HepG2 (cell line): ENCODE data around the gene EPB41L2. TPM values are rescaled to one million over a fixed set of nuclear protein-coding genes. Genes with fewer than 3 reads are reported as not detected.

Experiments used
- ARNT ChIP-seq: fragments of 450-650 bp; IDR thresholded peaks from 2 replicates; pipeline ENCODE4 v1.6.1; 2017
- ASH2L ChIP-seq: fragments of 300-600, 200-600 bp; sonication (generic); IDR thresholded peaks from 2 replicates; pipeline ENCODE4 v1.7.0; 2017; ENCODE audit warnings: low read depth, mild to moderate bottlenecking, moderate library complexity, mixed read lengths, low read length; ENCODE audit not compliant: insufficient read length
- HOXA7 ChIP-seq: sonication (generic); formaldehyde crosslinking; IDR thresholded peaks from 2 replicates; pipeline ENCODE4 v1.8.1; 2022; ENCODE audit warnings: mild to moderate bottlenecking, missing genetic modification reagents, moderate library complexity
- KDM4B ChIP-seq: sonication (generic); formaldehyde crosslinking; IDR thresholded peaks from 2 replicates; pipeline ENCODE4 v1.4.0; 2020; ENCODE audit warnings: missing genetic modification reagents
- MED1 ChIP-seq: sonication (generic); formaldehyde crosslinking; IDR thresholded peaks from 2 replicates; pipeline ENCODE4 v1.4.0; 2020; ENCODE audit warnings: missing genetic modification reagents
- MED13 ChIP-seq: sonication (generic); formaldehyde crosslinking; IDR thresholded peaks from 2 replicates; pipeline ENCODE4 v1.5.0; 2020; ENCODE audit warnings: missing genetic modification reagents
- MIXL1 ChIP-seq: IDR thresholded peaks from 2 replicates; pipeline ENCODE4 v1.6.1; 2016
- PAX8 ChIP-seq: sonication (generic); formaldehyde crosslinking; IDR thresholded peaks from 2 replicates; pipeline ENCODE4 v1.8.0; 2022; ENCODE audit warnings: mild to moderate bottlenecking, missing genetic modification reagents, borderline replicate concordance
- SALL2 ChIP-seq: sonication (generic); formaldehyde crosslinking; IDR thresholded peaks from 2 replicates; pipeline ENCODE4 v1.8.1; 2023; ENCODE audit warnings: mild to moderate bottlenecking, missing genetic modification reagents, inconsistent platforms
- SCMH1 ChIP-seq: sonication (generic); formaldehyde crosslinking; IDR thresholded peaks from 2 replicates; pipeline ENCODE4 v1.9.0; 2021; ENCODE audit warnings: missing genetic modification reagents, mild to moderate bottlenecking, borderline replicate concordance
- SETDB1 ChIP-seq: sonication (generic); formaldehyde crosslinking; IDR thresholded peaks from 2 replicates; pipeline ENCODE4 v1.5.1; 2020; ENCODE audit warnings: missing genetic modification reagents, mild to moderate bottlenecking, borderline replicate concordance
- SNAPC2 ChIP-seq: sonication (generic); formaldehyde crosslinking; IDR thresholded peaks from 2 replicates; pipeline ENCODE4 v1.8.1; 2022; ENCODE audit warnings: mild to moderate bottlenecking, missing genetic modification reagents
- TCF7L2 ChIP-seq: IDR thresholded peaks from 2 replicates; pipeline ENCODE4 v1.6.1; 2011; ENCODE audit warnings: mild to moderate bottlenecking, low read depth, low read length, moderate library complexity
- TEAD3 ChIP-seq: optimal IDR thresholded peaks from 2 replicates; pipeline ENCODE3; 2016; ENCODE audit warnings: borderline replicate concordance
- U2AF2 ChIP-seq: fragments of 200-400 bp; formaldehyde crosslinking; IDR thresholded peaks from 2 replicates; pipeline ENCODE4 v1.6.1; 2017; ENCODE audit warnings: low read depth, mild to moderate bottlenecking, low read length
- ZFP1 ChIP-seq: IDR thresholded peaks from 2 replicates; pipeline ENCODE4 v1.6.1; 2016
- ZFP62 ChIP-seq: sonication (generic); formaldehyde crosslinking; IDR thresholded peaks from 2 replicates; pipeline ENCODE4 v1.4.0; 2020; ENCODE audit warnings: missing genetic modification reagents
- ZMAT3 ChIP-seq: sonication (generic); formaldehyde crosslinking; conservative IDR thresholded peaks from 2 replicates; pipeline ENCODE4 v1.7.0; 2021; ENCODE audit warnings: missing genetic modification reagents
- ZNF33A ChIP-seq: sonication (generic); formaldehyde crosslinking; IDR thresholded peaks from 2 replicates; pipeline ENCODE4 v1.5.1; 2020; ENCODE audit warnings: missing genetic modification reagents, mild to moderate bottlenecking, moderate library complexity, borderline replicate concordance
- ZNF577 ChIP-seq: sonication (generic); formaldehyde crosslinking; IDR thresholded peaks from 2 replicates; pipeline ENCODE4 v1.4.0; 2020; ENCODE audit warnings: mild to moderate bottlenecking, low read depth, missing genetic modification reagents, borderline replicate concordance
- ZNF777 ChIP-seq: sonication (generic); formaldehyde crosslinking; IDR thresholded peaks from 2 replicates; pipeline ENCODE4 v1.4.0; 2020; ENCODE audit warnings: missing genetic modification reagents
- ZNF788 ChIP-seq: sonication (generic); formaldehyde crosslinking; IDR thresholded peaks from 2 replicates; pipeline ENCODE4 v1.5.0; 2020; ENCODE audit warnings: mild to moderate bottlenecking, missing genetic modification reagents, borderline replicate concordance
- polyA plus RNA-seq, 8 experiments: library from polyadenylated mRNA; depleted of rRNA in 3 of 8; stranded (reverse) in 7 of 8; unstranded in 1 of 8; fragments of >200 nt; fragmentation: Illumina TruSeq in 4 of 8; extraction: Trizol in 4 of 8; gene quantifications; 2 replicates each; pipeline versions ENCODE4 v1.2.1 to v1.2.3, GENCODE V29; 2011 to 2016; ENCODE audit warnings: low read depth in 4 of 8, missing spikeins in 1 of 8, mixed read lengths in 1 of 8; ENCODE audit not compliant: insufficient read depth in 1 of 8
- total RNA-seq, 5 experiments: library from RNA; depleted of rRNA; stranded (reverse); fragments of >200 nt; fragmentation: Illumina TruSeq; extraction: Trizol; gene quantifications; 2 replicates each; pipeline ENCODE4 v1.2.3, GENCODE V29; 2016; ENCODE audit warnings: low read depth in 1 of 5
- TF ChIP-seq, protein P1 (sequence below), 2 experiments: fragments of 450-650 bp in 1 of 2; sonication (generic) in 1 of 2; formaldehyde crosslinking in 1 of 2; IDR thresholded peaks; 2 replicates each; pipeline versions ENCODE4 v1.6.1 to v1.8.0; 2016 to 2022; ENCODE audit warnings: antibody characterized with exemption in 1 of 2, mild to moderate bottlenecking in 1 of 2, missing genetic modification reagents in 1 of 2

The EPB41L2 gene
- total and polyA plus RNA-seq, 2 of the 13 experiments (the other 11 are each of a cell fraction or from before 2014, with no cell fraction given): 41.7 to 56.4 TPM

DNA sequence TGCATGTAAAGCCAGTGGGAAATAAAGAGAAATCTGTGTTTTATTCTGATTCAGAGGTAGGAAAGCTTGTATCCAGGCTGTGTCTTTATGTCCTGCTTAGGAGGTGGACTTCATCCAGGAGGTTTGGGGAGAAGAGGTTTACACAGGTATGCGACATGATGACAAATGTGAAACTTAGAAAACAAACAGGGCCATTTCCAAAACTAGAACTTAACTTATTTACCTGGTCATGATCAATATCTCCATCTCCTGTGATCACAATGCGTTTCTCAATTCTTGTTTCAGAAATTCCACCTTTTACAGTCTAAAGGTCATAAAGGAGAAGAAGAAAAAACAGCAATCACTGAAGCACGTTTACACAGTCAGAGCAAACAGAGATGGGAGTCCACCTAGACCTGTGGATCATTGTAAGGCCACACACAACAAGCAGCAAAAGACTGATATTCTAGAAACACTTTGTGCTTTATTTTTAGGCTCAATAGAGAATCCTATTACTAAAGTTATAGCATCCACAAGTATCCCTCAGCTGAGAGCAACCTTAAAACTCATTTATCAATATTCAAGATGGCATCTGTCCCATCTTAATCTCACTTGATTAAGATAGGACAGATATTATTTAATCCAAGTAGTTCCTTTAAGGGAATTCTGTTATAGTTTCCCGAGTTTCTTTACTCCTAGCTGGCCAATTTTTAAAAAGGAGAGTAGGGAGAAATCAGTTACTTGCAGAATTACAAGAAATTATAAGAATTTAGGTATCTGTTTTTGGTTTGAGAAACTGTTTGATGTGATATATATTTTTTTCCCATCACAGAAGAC is 199.4 kb downstream of the EPB41L2 start (continued):
- TF ChIP-seq ZFP1 (CRISPR knock-in tag): peak; percentile 95
- TF ChIP-seq U2AF2: no peak
- peak; percentile 97 for TF ChIP-seq TEAD3 (CRISPR knock-in tag)
- TF ChIP-seq MIXL1 (CRISPR knock-in tag): peak; percentile 99
- no peak for TF ChIP-seq SCMH1 (CRISPR knock-in tag)
- TF ChIP-seq MED1 (CRISPR knock-in tag): peak; percentile 98
- TF ChIP-seq PAX8: no peak
- no peak for TF ChIP-seq ZNF577 (CRISPR knock-in tag)
- TF ChIP-seq HOXA7: no peak
- TF ChIP-seq ZNF777 (CRISPR knock-in tag): no peak
- no peak for TF ChIP-seq SNAPC2 (CRISPR knock-in tag)
- peak; percentile 81; the same call in 1 of the 2 replicates for TF ChIP-seq SALL2 (CRISPR knock-in tag)
- peak; percentile 96 for TF ChIP-seq ASH2L
- no peak for TF ChIP-seq ZNF33A (CRISPR knock-in tag)
- TF ChIP-seq, protein P1, sequence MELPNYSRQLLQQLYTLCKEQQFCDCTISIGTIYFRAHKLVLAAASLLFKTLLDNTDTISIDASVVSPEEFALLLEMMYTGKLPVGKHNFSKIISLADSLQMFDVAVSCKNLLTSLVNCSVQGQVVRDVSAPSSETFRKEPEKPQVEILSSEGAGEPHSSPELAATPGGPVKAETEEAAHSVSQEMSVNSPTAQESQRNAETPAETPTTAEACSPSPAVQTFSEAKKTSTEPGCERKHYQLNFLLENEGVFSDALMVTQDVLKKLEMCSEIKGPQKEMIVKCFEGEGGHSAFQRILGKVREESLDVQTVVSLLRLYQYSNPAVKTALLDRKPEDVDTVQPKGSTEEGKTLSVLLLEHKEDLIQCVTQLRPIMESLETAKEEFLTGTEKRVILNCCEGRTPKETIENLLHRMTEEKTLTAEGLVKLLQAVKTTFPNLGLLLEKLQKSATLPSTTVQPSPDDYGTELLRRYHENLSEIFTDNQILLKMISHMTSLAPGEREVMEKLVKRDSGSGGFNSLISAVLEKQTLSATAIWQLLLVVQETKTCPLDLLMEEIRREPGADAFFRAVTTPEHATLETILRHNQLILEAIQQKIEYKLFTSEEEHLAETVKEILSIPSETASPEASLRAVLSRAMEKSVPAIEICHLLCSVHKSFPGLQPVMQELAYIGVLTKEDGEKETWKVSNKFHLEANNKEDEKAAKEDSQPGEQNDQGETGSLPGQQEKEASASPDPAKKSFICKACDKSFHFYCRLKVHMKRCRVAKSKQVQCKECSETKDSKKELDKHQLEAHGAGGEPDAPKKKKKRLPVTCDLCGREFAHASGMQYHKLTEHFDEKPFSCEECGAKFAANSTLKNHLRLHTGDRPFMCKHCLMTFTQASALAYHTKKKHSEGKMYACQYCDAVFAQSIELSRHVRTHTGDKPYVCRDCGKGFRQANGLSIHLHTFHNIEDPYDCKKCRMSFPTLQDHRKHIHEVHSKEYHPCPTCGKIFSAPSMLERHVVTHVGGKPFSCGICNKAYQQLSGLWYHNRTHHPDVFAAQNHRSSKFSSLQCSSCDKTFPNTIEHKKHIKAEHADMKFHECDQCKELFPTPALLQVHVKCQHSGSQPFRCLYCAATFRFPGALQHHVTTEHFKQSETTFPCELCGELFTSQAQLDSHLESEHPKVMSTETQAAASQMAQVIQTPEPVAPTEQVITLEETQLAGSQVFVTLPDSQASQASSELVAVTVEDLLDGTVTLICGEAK (IDR thresholded peaks at IDR 0.05): no peak
- TF ChIP-seq, protein P1 (CRISPR knock-in tag; IDR thresholded peaks at IDR 0.05): no peak; the same call in 1 of the 2 replicates
- TF ChIP-seq KDM4B (CRISPR knock-in tag): 0 out of 2 replicates have a peak, but pooled peaks have one; percentile 56
- TF ChIP-seq ZNF788: no peak; the same call in 1 of the 2 replicates
- no peak for TF ChIP-seq SETDB1 (CRISPR knock-in tag)
- TF ChIP-seq ARNT: no peak
- TF ChIP-seq MED13: peak; percentile 88
- TF ChIP-seq TCF7L2: peak; percentile 78
- TF ChIP-seq ZFP62 (CRISPR knock-in tag): no peak
- peak; percentile 55; the same call in 1 of the 2 replicates for TF ChIP-seq ZMAT3 (CRISPR knock-in tag)
